ENCODE data around the gene DPH2.

Gene DPH2

DNA sequence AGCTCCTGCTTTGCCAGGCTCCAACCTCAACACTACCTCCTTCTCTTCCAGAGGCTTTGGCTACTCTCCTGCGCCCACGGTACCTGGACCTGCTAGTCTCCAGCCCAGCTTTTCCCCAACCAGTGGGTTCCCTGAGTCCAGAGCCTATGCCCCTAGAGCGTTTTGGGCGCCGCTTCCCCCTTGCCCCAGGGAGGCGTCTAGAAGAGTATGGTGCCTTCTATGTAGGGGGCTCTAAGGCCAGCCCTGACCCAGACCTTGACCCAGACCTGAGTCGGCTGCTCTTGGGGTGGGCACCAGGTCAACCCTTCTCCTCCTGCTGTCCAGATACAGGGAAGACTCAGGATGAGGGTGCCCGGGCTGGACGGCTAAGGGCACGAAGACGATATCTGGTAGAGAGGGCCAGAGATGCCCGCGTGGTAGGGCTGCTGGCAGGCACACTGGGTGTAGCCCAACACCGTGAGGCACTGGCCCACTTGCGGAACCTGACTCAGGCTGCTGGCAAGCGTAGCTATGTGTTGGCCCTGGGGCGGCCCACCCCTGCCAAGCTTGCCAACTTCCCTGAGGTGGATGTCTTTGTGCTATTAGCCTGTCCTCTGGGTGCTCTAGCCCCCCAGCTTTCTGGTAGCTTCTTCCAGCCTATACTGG, 1.6 kb downstream of the DPH2 start:
- H4K8ac ChIP-seq (ENCODE audit: low read depth, low read length) = no peak overlapping the region
- no peak overlapping the region for H3K18ac ChIP-seq (ENCODE audit: low read length)
- H3K36me3 ChIP-seq (ENCODE audit: control insufficient read depth in 1 of 2, insufficient read depth in 2 of 2, low read length in 2 of 2) = peaks cover 24% of the 10 kb centered on the region in 2 experiments
- H3K27me3 ChIP-seq (ENCODE audit: insufficient read depth, low read length) = no peaks in the 10 kb centered on the region
- H3K27ac ChIP-seq (ENCODE audit: low read depth, low read length) = no peak overlapping the region
- WGBS (ENCODE audit: extremely low coverage, insufficient coverage, insufficient read length) = no CpG with 5 or more reads among the region's 17 CpGs
- no peak overlapping the region for H2AFZ ChIP-seq (ENCODE audit: insufficient read depth, low read length, poor library complexity)
- no peak overlapping the region for H3K4ac ChIP-seq (ENCODE audit: low read depth, low read length)
- no peak for DNase-seq
- no peak overlapping the region for H3K4me3 ChIP-seq (ENCODE audit: low read depth, low read length)
- H3K4me2 ChIP-seq (ENCODE audit: low read length) = no peak overlapping the region
- no peak overlapping the region for H2AK5ac ChIP-seq (ENCODE audit: low read length)
- no peak overlapping the region for H3K23ac ChIP-seq (ENCODE audit: low read length)
- peaks cover 8% of the 10 kb centered on the region for H3K79me2 ChIP-seq (ENCODE audit: control insufficient read depth, insufficient read depth, low read length, poor library complexity)
- H2BK5ac ChIP-seq (ENCODE audit: low read depth, low read length, poor library complexity) = no peak overlapping the region
- H3K9ac ChIP-seq (ENCODE audit: low read length) = no peak overlapping the region
- peaks cover 2% of the 10 kb centered on the region for H3K9me3 ChIP-seq (ENCODE audit: insufficient read depth, low read depth, low read length)
- no peak overlapping the region for H3K14ac ChIP-seq (ENCODE audit: low read length)
- no peak overlapping the region for H2BK120ac ChIP-seq (ENCODE audit: insufficient read depth, low read length, poor library complexity)
- H4K12ac ChIP-seq (ENCODE audit: low read depth, low read length) = no peak overlapping the region
- peaks cover 8% of the 10 kb centered on the region for H3K79me1 ChIP-seq (ENCODE audit: low read length)
- no peak overlapping the region for H2BK12ac ChIP-seq (ENCODE audit: low read length)
- peaks cover 6 to 16% of the 10 kb centered on the region in 2 experiments for H3K4me1 ChIP-seq (ENCODE audit: control insufficient read depth in 1 of 2, insufficient read depth in 2 of 2, low read length in 2 of 2)
- H4K91ac ChIP-seq (ENCODE audit: low read depth, low read length) = no peak overlapping the region

GRCh38 chr1:43973981-43974442, 4.2 kb downstream of the DPH2 start:
- Histone ChIP-seq H2BK12ac (ENCODE audit: low read length) (no peak overlapping the region), H3K4me1 (ENCODE audit: control insufficient read depth in 1 of 2, insufficient read depth in 2 of 2, low read length in 2 of 2) (peaks cover 10 to 22% of the 10 kb centered on the region in 2 experiments), H2AK5ac (ENCODE audit: low read length) (no peak overlapping the region), H3K79me2 (ENCODE audit: control insufficient read depth, insufficient read depth, low read length, poor library complexity) (peaks cover 11% of the 10 kb centered on the region), H3K27me3 (ENCODE audit: insufficient read depth, low read length) (no peaks in the 10 kb centered on the region), H3K9me3 (ENCODE audit: insufficient read depth, low read depth, low read length) (peaks cover 2% of the 10 kb centered on the region), H3K36me3 (ENCODE audit: control insufficient read depth in 1 of 2, insufficient read depth in 2 of 2, low read length in 2 of 2) (peaks cover 26 to 28% of the 10 kb centered on the region in 2 experiments), H3K14ac (ENCODE audit: low read length) (peak overlapping the region; percentile 75), H2AFZ (ENCODE audit: insufficient read depth, low read length, poor library complexity) (peak overlapping the region; percentile 85), H3K4ac (ENCODE audit: low read depth, low read length) (no peak overlapping the region), H3K9ac (ENCODE audit: low read length) (no peak overlapping the region), H2BK120ac (ENCODE audit: insufficient read depth, low read length, poor library complexity) (no peak overlapping the region), H3K27ac (ENCODE audit: low read depth, low read length) (no peak overlapping the region), H3K4me2 (ENCODE audit: low read length) (peak overlapping the region; percentile 81), H4K8ac (ENCODE audit: low read depth, low read length) (peak overlapping the region; percentile 76), H4K12ac (ENCODE audit: low read depth, low read length) (no peak overlapping the region), H3K4me3 (ENCODE audit: low read depth, low read length) (peak overlapping the region; percentile 98), H3K23ac (ENCODE audit: low read length) (no peak overlapping the region), H2BK5ac (ENCODE audit: low read depth, low read length, poor library complexity) (no peak overlapping the region), H3K79me1 (ENCODE audit: low read length) (peaks cover 12% of the 10 kb centered on the region), H3K18ac (ENCODE audit: low read length) (no peak overlapping the region), H4K91ac (ENCODE audit: low read depth, low read length) (peak overlapping the region; percentile 62)
- no peak for DNase-seq
- WGBS (ENCODE audit: extremely low coverage, insufficient coverage, insufficient read length) = no CpG with 5 or more reads among the region's 9 CpGs

DNA sequence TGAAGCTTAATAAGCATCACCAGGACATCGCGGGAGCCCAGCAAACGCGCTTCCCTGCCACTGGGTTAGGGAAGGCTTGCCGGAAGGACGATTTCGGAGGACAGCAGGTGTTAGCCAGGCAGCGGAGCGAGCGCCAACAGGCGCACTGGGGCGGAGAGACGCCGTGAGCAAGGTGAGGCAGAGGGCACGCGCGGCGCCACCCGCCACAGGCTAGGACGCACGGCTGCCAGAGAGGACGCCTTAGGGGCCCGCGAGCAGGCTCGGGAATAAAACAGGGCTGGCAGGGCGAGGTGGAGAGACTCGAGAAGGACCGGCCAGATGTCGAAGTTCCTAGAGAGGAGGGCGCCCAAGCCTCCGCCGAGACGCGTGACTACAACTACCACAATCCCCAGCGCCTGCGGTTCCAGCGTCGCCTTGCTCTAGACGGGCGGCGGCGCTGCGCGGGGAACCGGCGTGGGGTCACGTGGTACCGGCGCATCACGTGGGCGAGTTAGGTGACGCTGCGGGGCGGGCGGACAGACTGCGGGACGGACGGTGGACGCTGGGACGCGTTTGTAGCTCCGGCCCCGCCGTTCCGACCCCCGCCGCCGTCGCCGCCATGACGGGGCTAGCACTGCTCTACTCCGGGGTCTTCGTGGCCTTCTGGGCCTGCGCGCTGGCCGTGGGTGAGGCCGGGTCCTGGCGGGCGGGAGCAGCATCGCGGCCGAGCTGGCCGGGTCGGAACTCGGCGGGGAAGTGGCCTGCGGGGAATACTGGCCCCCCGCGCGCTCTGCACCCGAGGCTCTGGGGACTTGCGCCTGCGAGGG, 4.8 kb downstream of the DPH2 start, which contains the start of gene ATP6V0B:
ATP6V0B (plus strand) TSS at position 518 of the 806 bp plus-strand sequence; CDS start at position 599, 81 bp downstream.
- Histone ChIP-seq H4K8ac (ENCODE audit: low read depth, low read length) (peak within 1 kb of the TSS; percentile 94), H3K18ac (ENCODE audit: low read length) (peak within 1 kb of the TSS; percentile 90), H2AFZ (ENCODE audit: insufficient read depth, low read length, poor library complexity) (peak within 1 kb of the TSS; percentile 85), H3K36me3 (ENCODE audit: control insufficient read depth in 1 of 2, insufficient read depth in 2 of 2, low read length in 2 of 2) (peaks cover 26 to 28% of the 10 kb centered on the region in 2 experiments), H3K4me2 (ENCODE audit: low read length) (peak within 1 kb of the TSS; percentile 97), H4K12ac (ENCODE audit: low read depth, low read length) (peak within 1 kb of the TSS; percentile 89), H4K91ac (ENCODE audit: low read depth, low read length) (peak within 1 kb of the TSS; percentile 69), H3K23ac (ENCODE audit: low read length) (no peak within 1 kb of the TSS), H3K9me3 (ENCODE audit: insufficient read depth, low read depth, low read length) (peaks cover 2% of the 10 kb centered on the region), H3K4me3 (ENCODE audit: low read depth, low read length) (peak within 1 kb of the TSS; percentile 98), H3K79me1 (ENCODE audit: low read length) (peaks cover 13% of the 10 kb centered on the region), H3K14ac (ENCODE audit: low read length) (peak within 1 kb of the TSS; percentile 88), H3K4ac (ENCODE audit: low read depth, low read length) (peak within 1 kb of the TSS; percentile 41), H3K79me2 (ENCODE audit: control insufficient read depth, insufficient read depth, low read length, poor library complexity) (peaks cover 13% of the 10 kb centered on the region), H3K9ac (ENCODE audit: low read length) (peak within 1 kb of the TSS; percentile 89), H3K27me3 (ENCODE audit: insufficient read depth, low read length) (no peaks in the 10 kb centered on the region), H2AK5ac (ENCODE audit: low read length) (peak within 1 kb of the TSS; percentile 33), H2BK120ac (ENCODE audit: insufficient read depth, low read length, poor library complexity) (peak within 1 kb of the TSS; percentile 57), H2BK5ac (ENCODE audit: low read depth, low read length, poor library complexity) (peak within 1 kb of the TSS; percentile 68), H3K27ac (ENCODE audit: low read depth, low read length) (peak within 1 kb of the TSS; percentile 60), H3K4me1 (ENCODE audit: control insufficient read depth in 1 of 2, insufficient read depth in 2 of 2, low read length in 2 of 2) (peaks cover 10 to 22% of the 10 kb centered on the region in 2 experiments), H2BK12ac (ENCODE audit: low read length) (peak within 1 kb of the TSS; percentile 19)
- DNase-seq = peak; percentile 93 to 96
- no CpG with 5 or more reads among the region's 93 CpGs for WGBS (ENCODE audit: extremely low coverage, insufficient coverage, insufficient read length)

DNA sequence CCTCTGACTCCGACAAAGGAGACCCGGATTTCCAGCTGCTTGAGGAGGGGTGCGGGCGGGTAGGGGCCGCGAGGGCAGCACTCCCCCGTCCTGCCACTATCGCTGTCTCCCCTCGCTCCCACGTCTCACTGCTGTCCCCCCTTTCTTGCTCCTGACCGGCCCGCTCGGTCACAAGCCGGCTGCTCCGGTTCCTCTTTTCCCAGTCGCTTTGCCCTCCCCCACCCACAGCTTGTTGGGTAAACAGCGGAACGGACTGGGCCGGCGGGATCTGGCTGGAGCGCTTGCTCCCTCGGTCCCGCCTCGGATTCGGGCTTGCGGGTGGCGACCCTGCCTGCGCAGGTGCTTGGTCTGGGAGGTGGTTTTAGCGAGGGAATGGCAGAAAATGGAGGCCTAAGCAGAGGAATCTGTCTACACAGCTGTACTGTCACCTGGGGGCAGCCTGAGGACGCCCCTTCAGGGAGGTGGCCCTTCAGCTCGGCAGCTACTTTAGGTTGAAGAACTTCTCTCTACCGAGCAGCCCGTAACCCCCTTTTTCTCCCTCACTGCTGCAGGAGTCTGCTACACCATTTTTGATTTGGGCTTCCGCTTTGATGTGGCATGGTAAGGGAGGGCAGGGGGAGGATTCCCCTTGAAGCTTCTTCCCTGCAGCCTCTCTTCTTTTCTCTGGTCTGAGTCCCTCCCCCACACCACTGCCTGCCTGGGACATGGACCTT, 5.6 kb downstream of the DPH2 start:
- H3K79me1 ChIP-seq (ENCODE audit: low read length) = peaks cover 17% of the 10 kb centered on the region
- H3K4me2 ChIP-seq (ENCODE audit: low read length) = peak overlapping the region; percentile 97
- H3K27ac ChIP-seq (ENCODE audit: low read depth, low read length) = peak overlapping the region; percentile 60
- peak overlapping the region; percentile 89 for H3K9ac ChIP-seq (ENCODE audit: low read length)
- DNase-seq = peak in 1 of 2 donors; percentile 42
- no peak overlapping the region for H2BK12ac ChIP-seq (ENCODE audit: low read length)
- H3K79me2 ChIP-seq (ENCODE audit: control insufficient read depth, insufficient read depth, low read length, poor library complexity) = peaks cover 18% of the 10 kb centered on the region
- H3K36me3 ChIP-seq (ENCODE audit: control insufficient read depth in 1 of 2, insufficient read depth in 2 of 2, low read length in 2 of 2) = peaks cover 26 to 28% of the 10 kb centered on the region in 2 experiments
- peak overlapping the region; percentile 33 for H2AK5ac ChIP-seq (ENCODE audit: low read length)
- H2BK5ac ChIP-seq (ENCODE audit: low read depth, low read length, poor library complexity) = peak overlapping the region; percentile 68
- H3K4ac ChIP-seq (ENCODE audit: low read depth, low read length) = peak overlapping the region; percentile 41
- peak overlapping the region; percentile 98 for H3K4me3 ChIP-seq (ENCODE audit: low read depth, low read length)
- H4K91ac ChIP-seq (ENCODE audit: low read depth, low read length) = peak overlapping the region; percentile 69
- H2AFZ ChIP-seq (ENCODE audit: insufficient read depth, low read length, poor library complexity) = peak overlapping the region; percentile 56
- peak overlapping the region; percentile 94 for H4K8ac ChIP-seq (ENCODE audit: low read depth, low read length)
- H3K4me1 ChIP-seq (ENCODE audit: control insufficient read depth in 1 of 2, insufficient read depth in 2 of 2, low read length in 2 of 2) = peaks cover 15 to 24% of the 10 kb centered on the region in 2 experiments
- H4K12ac ChIP-seq (ENCODE audit: low read depth, low read length) = peak overlapping the region; percentile 89
- H3K14ac ChIP-seq (ENCODE audit: low read length) = peak overlapping the region; percentile 88
- H3K23ac ChIP-seq (ENCODE audit: low read length) = no peak overlapping the region
- H2BK120ac ChIP-seq (ENCODE audit: insufficient read depth, low read length, poor library complexity) = peak overlapping the region; percentile 57
- no peaks in the 10 kb centered on the region for H3K27me3 ChIP-seq (ENCODE audit: insufficient read depth, low read length)
- no peaks in the 10 kb centered on the region for H3K9me3 ChIP-seq (ENCODE audit: insufficient read depth, low read depth, low read length)
- peak overlapping the region; percentile 90 for H3K18ac ChIP-seq (ENCODE audit: low read length)
- WGBS (ENCODE audit: extremely low coverage, insufficient coverage, insufficient read length) = no CpG with 5 or more reads among the region's 34 CpGs

Measured in trophoblast cell (in vitro differentiated cells and primary cell).